ENCODE measurements around the gene RALGPS1. TPM values are rescaled to one million over a fixed set of nuclear protein-coding genes. Genes with fewer than 3 reads are reported as not detected.

RALGPS1 gene
- total RNA-seq, 4 donors from 2014 or later: 3.3 to 9.8 (median 6.7) TPM

- Histone ChIP-seq H3K9me3 (no peaks in the 10 kb centered on the region), H3K27me3 (no peaks in the 10 kb centered on the region), H3K36me3 (no peaks in the 10 kb centered on the region), H3K4me3 (peak overlapping the region; percentile 62 to 85 (median 68)), H3K27ac (peak overlapping the region in 3 of 4 donors; percentile 25 to 89 (median 65)), H3K4me1 (peaks cover 0 to 30% (median 6%) of the 10 kb centered on the region in 4 donors)
- no peak for DNase-seq (ENCODE audit: low spot score in 2 of 2)
- TF ChIP-seq POLR2A (IDR thresholded peaks at IDR 0.05) (no peak), EP300 (IDR thresholded peaks at IDR 0.05) (no peak), CTCF (IDR thresholded peaks at IDR 0.05) (no peak)
- 24 to 31% methylated on average over 27 to 35 of the region's 42 CpGs for WGBS, 2 donors
These were observed 311.4 kb downstream of the RALGPS1 start for GRCh38 chr9:127225801-127226625.

DNA sequence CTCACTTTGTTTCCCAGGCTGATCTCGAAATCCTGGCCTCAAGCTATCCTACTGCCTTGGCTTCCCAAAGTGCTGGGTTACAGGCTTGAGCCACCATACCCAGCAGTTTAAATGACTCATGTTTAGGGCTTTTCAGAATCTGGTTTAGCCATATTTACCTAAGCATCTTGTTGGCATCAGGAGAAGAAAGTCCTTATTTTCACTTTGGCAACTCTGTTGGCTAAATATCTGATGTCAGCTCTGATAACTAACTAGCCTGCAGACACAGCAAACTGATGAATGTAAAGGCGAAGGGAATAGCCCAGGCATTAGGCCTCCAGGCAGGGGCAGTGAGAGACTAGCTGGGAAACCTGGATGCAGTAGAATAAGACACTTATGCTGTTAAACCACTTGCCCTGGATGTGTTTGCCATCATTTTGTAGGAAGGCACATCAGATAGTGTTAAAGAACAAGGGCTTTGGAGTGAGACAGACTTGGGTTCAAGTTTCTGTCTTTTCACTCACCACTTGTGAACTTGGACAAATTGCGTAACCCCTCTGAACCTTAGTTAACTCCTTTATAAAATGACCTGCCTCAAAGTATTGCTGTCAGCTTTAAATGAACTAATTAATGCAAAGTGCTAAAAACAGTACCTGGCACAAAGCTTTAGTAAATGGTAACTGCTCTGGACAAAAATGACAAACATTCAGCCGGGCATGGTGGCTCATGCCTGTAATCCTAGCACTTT is 315.3 kb downstream of the RALGPS1 start:
- H3K27me3 ChIP-seq: no peaks in the 10 kb centered on the region
- WGBS, 2 donors: 93 to 95% methylated on average over 4 of the region's 4 CpGs
- DNase-seq (ENCODE audit: low spot score in 2 of 2): no peak
- no peaks in the 10 kb centered on the region for H3K36me3 ChIP-seq
- H3K4me1 ChIP-seq: peaks cover 0 to 41% (median 18%) of the 10 kb centered on the region in 4 donors
- TF ChIP-seq EP300 (IDR thresholded peaks at IDR 0.05): no peak
- no peak for TF ChIP-seq POLR2A (IDR thresholded peaks at IDR 0.05)
- no peak for TF ChIP-seq CTCF (IDR thresholded peaks at IDR 0.05)
- H3K27ac ChIP-seq: no peak overlapping the region
- H3K4me3 ChIP-seq: no peak overlapping the region
- no peaks in the 10 kb centered on the region for H3K9me3 ChIP-seq

DNA sequence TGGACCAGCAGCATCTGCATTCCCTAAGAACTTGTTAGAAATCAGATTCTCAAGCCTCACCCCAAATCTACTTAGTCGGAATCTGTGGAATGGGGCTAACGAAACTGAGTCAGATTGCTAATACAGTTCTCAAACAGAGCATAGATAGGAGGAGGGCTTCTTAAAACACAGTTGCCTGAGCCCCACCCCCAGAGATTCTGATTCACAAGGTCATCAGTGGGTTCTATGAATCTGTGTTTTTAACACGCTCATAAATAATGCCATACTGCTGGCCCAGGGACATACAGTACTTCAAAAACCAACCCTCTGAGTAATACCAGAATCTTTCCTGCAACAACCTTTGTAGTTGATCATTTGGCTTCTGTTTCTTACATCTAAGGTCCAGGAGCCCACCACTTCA is 317.1 kb downstream of the RALGPS1 start:
- H3K27ac ChIP-seq: no peak overlapping the region
- H3K36me3 ChIP-seq: no peaks in the 10 kb centered on the region
- H3K4me3 ChIP-seq: no peak overlapping the region
- peaks cover 0 to 35% (median 15%) of the 10 kb centered on the region in 4 donors for H3K4me1 ChIP-seq
- 93 to 97% methylated on average over 3 of the region's 3 CpGs for WGBS, 2 donors
- TF ChIP-seq EP300 (IDR thresholded peaks at IDR 0.05) (no peak), POLR2A (IDR thresholded peaks at IDR 0.05) (no peak), CTCF (IDR thresholded peaks at IDR 0.05) (no peak)
- no peaks in the 10 kb centered on the region for H3K9me3 ChIP-seq
- H3K27me3 ChIP-seq: no peaks in the 10 kb centered on the region
- DNase-seq (ENCODE audit: low spot score in 2 of 2): no peak

DNA sequence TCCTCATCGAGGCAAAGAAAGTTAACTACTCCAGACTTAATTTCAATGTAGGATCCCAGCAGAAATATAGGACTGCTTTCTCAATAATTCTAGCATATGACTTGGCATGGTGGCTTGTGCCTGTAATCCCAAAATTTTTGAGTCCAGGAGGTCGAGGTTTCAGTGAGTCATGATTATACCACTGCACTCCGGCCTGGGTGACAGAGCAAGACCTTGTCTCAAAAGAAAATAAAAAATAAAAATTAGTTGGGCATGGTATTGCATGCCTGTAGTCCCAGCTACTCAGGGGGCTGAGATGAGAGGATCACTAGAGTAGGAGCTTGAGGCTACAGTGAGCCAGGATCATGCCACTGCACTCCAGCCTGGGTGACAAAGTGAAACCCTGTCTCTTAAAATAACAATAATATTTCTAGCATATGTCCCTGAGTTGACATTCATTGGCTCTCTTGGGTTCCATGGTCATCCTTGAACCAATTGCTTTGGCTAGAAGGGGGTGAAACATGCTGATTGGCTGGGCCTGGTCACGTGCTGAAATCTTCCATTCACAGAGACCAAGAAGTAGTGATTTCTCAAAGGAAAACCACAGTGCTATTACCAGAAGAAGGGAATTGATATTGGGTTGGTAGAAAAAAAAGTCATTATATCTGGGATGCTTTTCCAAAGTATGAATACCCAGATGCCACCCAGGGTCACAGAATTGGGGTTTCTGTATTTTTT is 318.4 kb downstream of the RALGPS1 start:
- peak overlapping the region in 3 of 4 donors; percentile 27 to 74 (median 59) for H3K27ac ChIP-seq
- WGBS, 2 donors: 61 to 79% methylated on average over 4 of the region's 4 CpGs
- H3K4me1 ChIP-seq: peaks cover 0 to 31% (median 15%) of the 10 kb centered on the region in 4 donors
- no peak for DNase-seq (ENCODE audit: low spot score in 2 of 2)
- H3K4me3 ChIP-seq: no peak overlapping the region
- TF ChIP-seq CTCF (IDR thresholded peaks at IDR 0.05): no peak
- no peak for TF ChIP-seq EP300 (IDR thresholded peaks at IDR 0.05)
- no peak for TF ChIP-seq POLR2A (IDR thresholded peaks at IDR 0.05)
- peaks cover 0 to 10% (median 0%) of the 10 kb centered on the region in 3 donors for H3K36me3 ChIP-seq
- H3K27me3 ChIP-seq: no peaks in the 10 kb centered on the region
- no peaks in the 10 kb centered on the region for H3K9me3 ChIP-seq

Data from tibial nerve (tissue), 4 donors.